SK-N-SH treated with all-trans-retinoic acid at 6 μM for 48 hours (cell line): ENCODE measurements around the gene MUC21.

Experiments
- ATAC-seq: fragments of 200-7000 bp; cut with Tn5 transposase; 3 replicates; pipeline ENCODE4 v1.9.1; 2020; ENCODE audit warnings: mild to moderate bottlenecking, moderate library complexity
- ARNTL ChIP-seq: fragments of 450-650 bp; formaldehyde crosslinking; IDR thresholded peaks from 2 replicates; pipeline ENCODE4 v1.5.0; 2020; ENCODE audit warnings: low read depth, mild to moderate bottlenecking, moderate library complexity, borderline replicate concordance
- BACH2 ChIP-seq: fragments of 250-450 bp; sonication (Bioruptor Pico); IDR thresholded peaks from 2 replicates; pipeline ENCODE4 v1.9.0; 2021; ENCODE audit warnings: mild to moderate bottlenecking, borderline replicate concordance
- CSDC2 ChIP-seq: fragments of 250-450 bp; sonication (Bioruptor Pico); IDR thresholded peaks from 2 replicates; pipeline ENCODE4 v1.5.0; 2020; ENCODE audit warnings: mild to moderate bottlenecking, moderate library complexity
- GLIS3 ChIP-seq: fragments of 250-450 bp; sonication (Bioruptor Pico); IDR thresholded peaks from 2 replicates; pipeline ENCODE4 v1.5.0; 2020; ENCODE audit warnings: mild to moderate bottlenecking, moderate library complexity
- ISL1 ChIP-seq: fragments of 250-450 bp; sonication (Bioruptor Pico); IDR thresholded peaks from 2 replicates; pipeline ENCODE4 v2.1.2; 2022; ENCODE audit warnings: mild to moderate bottlenecking, moderate library complexity
- PPARA ChIP-seq: fragments of 250-450 bp; sonication (Bioruptor Pico); IDR thresholded peaks from 2 replicates; pipeline ENCODE4 v1.5.0; 2020; ENCODE audit warnings: mild to moderate bottlenecking, borderline replicate concordance
- RARB ChIP-seq: fragments of 250-450 bp; sonication (Bioruptor Pico); IDR thresholded peaks from 2 replicates; pipeline ENCODE4 v1.8.0; 2021; ENCODE audit warnings: mild to moderate bottlenecking, moderate library complexity
- SNAI2 ChIP-seq: fragments of 250-450 bp; sonication (Bioruptor Pico); IDR thresholded peaks from 2 replicates; pipeline ENCODE4 v1.5.0; 2020; ENCODE audit warnings: mild to moderate bottlenecking, moderate library complexity
- TCF4 ChIP-seq: fragments of 250-450 bp; sonication (Bioruptor Pico); IDR thresholded peaks from 2 replicates; pipeline ENCODE4 v1.8.0; 2021; ENCODE audit warnings: mild to moderate bottlenecking, moderate library complexity, borderline replicate concordance
- TOX ChIP-seq: fragments of 250-450 bp; sonication (Bioruptor Pico); IDR thresholded peaks from 2 replicates; pipeline ENCODE4 v1.8.0; 2021; ENCODE audit warnings: mild to moderate bottlenecking, moderate library complexity, borderline replicate concordance
- ZC3H10 ChIP-seq: fragments of 250-450 bp; sonication (Bioruptor Pico); IDR thresholded peaks from 2 replicates; pipeline ENCODE4 v1.5.1; 2021; ENCODE audit warnings: mild to moderate bottlenecking, moderate library complexity
- ZFP3 ChIP-seq: fragments of 250-450 bp; sonication (Bioruptor Pico); IDR thresholded peaks from 2 replicates; pipeline ENCODE4 v1.5.0; 2020; ENCODE audit warnings: mild to moderate bottlenecking, moderate library complexity
- ZNF565 ChIP-seq: fragments of 450-650 bp; formaldehyde crosslinking; conservative IDR thresholded peaks from 2 replicates; pipeline ENCODE4 v1.5.0; 2020; ENCODE audit warnings: low read depth, mild to moderate bottlenecking, moderate library complexity
- ZNF70 ChIP-seq: fragments of 450-650 bp; formaldehyde crosslinking; IDR thresholded peaks from 2 replicates; pipeline ENCODE4 v1.5.0; 2020; ENCODE audit warnings: mild to moderate bottlenecking, moderate library complexity
- ZNF8 ChIP-seq: fragments of 450-650 bp; formaldehyde crosslinking; IDR thresholded peaks from 2 replicates; pipeline ENCODE4 v1.5.0; 2020; ENCODE audit warnings: mild to moderate bottlenecking, moderate library complexity
- TF ChIP-seq, protein P1 (sequence below): fragments of 250-450 bp; sonication (Bioruptor Pico); IDR thresholded peaks from 2 replicates; pipeline ENCODE4 v1.8.0; 2021; ENCODE audit warnings: low read depth, mild to moderate bottlenecking, moderate library complexity, borderline replicate concordance
- TF ChIP-seq, protein P2 (sequence below): fragments of 250-450 bp; sonication (Bioruptor Pico); IDR thresholded peaks from 2 replicates; pipeline ENCODE4 v1.5.1; 2020; ENCODE audit warnings: low read depth, mild to moderate bottlenecking, moderate library complexity
- TF ChIP-seq, protein P3 (sequence below): fragments of 250-450 bp; sonication (Bioruptor Pico); IDR thresholded peaks from 2 replicates; pipeline ENCODE4 v1.8.0; 2020; ENCODE audit warnings: mild to moderate bottlenecking, moderate library complexity, borderline replicate concordance
- TF ChIP-seq, protein P4 (sequence below): fragments of 250-450 bp; sonication (Bioruptor Pico); IDR thresholded peaks from 2 replicates; pipeline ENCODE4 v1.5.0; 2020; ENCODE audit warnings: mild to moderate bottlenecking, moderate library complexity
- TF ChIP-seq, protein P5 (sequence below): fragments of 250-450 bp; sonication (Bioruptor Pico); IDR thresholded peaks from 2 replicates; pipeline ENCODE4 v1.5.1; 2021; ENCODE audit warnings: mild to moderate bottlenecking, moderate library complexity

The MUC21 gene

DNA sequence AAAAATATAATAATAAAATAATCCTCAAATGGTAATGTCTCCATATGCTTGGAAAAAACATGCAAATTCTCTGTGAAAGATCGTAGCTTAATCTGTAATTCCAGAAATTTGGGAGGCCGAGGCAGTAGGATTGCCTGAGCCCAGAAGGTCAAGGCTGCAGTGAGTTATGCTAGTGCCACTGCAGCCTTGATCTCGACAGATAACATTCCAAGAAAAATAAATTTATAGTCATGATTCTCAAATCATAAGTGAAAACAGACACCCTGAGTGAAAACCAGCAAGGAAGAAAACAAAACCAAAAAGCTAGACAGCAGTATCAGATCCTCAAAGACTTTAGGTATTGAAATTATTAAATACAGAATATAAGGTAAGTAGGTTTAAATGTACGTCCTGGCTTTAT lies 3.8 kb upstream of the MUC21 start:
- ATAC-seq: no peak
- no peak for TF ChIP-seq RARB (CRISPR knock-in tag)
- no peak for TF ChIP-seq ARNTL
- TF ChIP-seq PPARA: no peak
- no peak for TF ChIP-seq GLIS3
- TF ChIP-seq ZFP3 (CRISPR knock-in tag): no peak
- TF ChIP-seq TCF4 (CRISPR knock-in tag): no peak
- TF ChIP-seq ZNF565 (CRISPR knock-in tag): no peak
- TF ChIP-seq ZNF8: no peak
- TF ChIP-seq, protein P1, sequence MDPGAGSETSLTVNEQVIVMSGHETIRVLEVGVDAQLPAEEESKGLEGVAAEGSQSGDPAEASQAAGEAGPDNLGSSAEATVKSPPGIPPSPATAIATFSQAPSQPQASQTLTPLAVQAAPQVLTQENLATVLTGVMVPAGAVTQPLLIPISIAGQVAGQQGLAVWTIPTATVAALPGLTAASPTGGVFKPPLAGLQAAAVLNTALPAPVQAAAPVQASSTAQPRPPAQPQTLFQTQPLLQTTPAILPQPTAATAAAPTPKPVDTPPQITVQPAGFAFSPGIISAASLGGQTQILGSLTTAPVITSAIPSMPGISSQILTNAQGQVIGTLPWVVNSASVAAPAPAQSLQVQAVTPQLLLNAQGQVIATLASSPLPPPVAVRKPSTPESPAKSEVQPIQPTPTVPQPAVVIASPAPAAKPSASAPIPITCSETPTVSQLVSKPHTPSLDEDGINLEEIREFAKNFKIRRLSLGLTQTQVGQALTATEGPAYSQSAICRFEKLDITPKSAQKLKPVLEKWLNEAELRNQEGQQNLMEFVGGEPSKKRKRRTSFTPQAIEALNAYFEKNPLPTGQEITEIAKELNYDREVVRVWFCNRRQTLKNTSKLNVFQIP: no peak
- TF ChIP-seq ISL1: no peak
- TF ChIP-seq, protein P2, sequence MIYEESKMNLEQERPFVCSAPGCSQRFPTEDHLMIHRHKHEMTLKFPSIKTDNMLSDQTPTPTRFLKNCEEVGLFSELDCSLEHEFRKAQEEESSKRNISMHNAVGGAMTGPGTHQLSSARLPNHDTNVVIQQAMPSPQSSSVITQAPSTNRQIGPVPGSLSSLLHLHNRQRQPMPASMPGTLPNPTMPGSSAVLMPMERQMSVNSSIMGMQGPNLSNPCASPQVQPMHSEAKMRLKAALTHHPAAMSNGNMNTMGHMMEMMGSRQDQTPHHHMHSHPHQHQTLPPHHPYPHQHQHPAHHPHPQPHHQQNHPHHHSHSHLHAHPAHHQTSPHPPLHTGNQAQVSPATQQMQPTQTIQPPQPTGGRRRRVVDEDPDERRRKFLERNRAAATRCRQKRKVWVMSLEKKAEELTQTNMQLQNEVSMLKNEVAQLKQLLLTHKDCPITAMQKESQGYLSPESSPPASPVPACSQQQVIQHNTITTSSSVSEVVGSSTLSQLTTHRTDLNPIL: no peak
- TF ChIP-seq, protein P3, sequence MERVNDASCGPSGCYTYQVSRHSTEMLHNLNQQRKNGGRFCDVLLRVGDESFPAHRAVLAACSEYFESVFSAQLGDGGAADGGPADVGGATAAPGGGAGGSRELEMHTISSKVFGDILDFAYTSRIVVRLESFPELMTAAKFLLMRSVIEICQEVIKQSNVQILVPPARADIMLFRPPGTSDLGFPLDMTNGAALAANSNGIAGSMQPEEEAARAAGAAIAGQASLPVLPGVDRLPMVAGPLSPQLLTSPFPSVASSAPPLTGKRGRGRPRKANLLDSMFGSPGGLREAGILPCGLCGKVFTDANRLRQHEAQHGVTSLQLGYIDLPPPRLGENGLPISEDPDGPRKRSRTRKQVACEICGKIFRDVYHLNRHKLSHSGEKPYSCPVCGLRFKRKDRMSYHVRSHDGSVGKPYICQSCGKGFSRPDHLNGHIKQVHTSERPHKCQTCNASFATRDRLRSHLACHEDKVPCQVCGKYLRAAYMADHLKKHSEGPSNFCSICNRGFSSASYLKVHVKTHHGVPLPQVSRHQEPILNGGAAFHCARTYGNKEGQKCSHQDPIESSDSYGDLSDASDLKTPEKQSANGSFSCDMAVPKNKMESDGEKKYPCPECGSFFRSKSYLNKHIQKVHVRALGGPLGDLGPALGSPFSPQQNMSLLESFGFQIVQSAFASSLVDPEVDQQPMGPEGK: no peak

DNA sequence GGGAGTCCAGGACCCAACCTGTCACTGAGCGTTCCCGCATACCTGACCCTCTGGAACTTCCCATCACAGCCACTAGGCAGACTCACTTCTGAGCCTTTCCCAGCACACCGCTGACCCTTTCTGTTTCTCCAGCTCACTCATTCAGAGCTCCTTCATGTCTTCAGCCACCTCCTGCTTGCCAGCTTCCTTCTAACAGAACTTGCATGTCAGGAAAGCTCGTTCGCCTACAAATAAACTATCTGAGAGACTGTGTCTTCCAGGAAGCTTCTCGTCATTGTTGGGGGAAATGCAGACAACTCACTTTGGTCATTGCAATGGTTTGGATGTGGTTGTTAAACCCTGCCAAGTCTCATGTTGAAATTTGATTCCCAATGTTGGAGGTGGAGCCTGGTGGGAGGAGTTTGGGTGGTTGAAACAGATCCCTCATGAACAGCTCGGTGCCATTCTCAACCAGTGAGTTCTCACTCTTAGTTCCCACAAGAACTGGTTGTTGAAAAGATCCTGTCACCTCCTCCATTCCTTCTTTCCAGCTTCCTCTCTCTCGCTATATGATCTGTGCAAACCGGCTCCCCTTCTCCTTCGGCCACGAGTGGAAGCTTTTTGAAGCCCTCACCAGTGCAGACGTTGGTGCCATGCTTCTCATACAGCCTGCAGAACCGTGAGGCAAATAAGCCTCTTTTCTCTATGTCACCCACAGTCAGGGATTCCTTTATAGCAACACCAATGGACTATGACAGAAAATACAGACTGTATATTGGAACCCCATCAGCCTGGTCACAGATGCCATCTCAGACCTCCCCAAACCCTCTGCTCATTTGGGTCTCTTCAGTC lies 1.4 kb upstream of the MUC21 start:
- peak; percentile 94 for ATAC-seq
- TF ChIP-seq TOX (CRISPR knock-in tag): no peak
- TF ChIP-seq BACH2 (CRISPR knock-in tag): no peak
- no peak for TF ChIP-seq SNAI2 (CRISPR knock-in tag)
- TF ChIP-seq, protein P4, sequence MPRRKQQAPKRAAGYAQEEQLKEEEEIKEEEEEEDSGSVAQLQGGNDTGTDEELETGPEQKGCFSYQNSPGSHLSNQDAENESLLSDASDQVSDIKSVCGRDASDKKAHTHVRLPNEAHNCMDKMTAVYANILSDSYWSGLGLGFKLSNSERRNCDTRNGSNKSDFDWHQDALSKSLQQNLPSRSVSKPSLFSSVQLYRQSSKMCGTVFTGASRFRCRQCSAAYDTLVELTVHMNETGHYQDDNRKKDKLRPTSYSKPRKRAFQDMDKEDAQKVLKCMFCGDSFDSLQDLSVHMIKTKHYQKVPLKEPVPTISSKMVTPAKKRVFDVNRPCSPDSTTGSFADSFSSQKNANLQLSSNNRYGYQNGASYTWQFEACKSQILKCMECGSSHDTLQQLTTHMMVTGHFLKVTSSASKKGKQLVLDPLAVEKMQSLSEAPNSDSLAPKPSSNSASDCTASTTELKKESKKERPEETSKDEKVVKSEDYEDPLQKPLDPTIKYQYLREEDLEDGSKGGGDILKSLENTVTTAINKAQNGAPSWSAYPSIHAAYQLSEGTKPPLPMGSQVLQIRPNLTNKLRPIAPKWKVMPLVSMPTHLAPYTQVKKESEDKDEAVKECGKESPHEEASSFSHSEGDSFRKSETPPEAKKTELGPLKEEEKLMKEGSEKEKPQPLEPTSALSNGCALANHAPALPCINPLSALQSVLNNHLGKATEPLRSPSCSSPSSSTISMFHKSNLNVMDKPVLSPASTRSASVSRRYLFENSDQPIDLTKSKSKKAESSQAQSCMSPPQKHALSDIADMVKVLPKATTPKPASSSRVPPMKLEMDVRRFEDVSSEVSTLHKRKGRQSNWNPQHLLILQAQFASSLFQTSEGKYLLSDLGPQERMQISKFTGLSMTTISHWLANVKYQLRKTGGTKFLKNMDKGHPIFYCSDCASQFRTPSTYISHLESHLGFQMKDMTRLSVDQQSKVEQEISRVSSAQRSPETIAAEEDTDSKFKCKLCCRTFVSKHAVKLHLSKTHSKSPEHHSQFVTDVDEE (CRISPR knock-in tag): no peak
- no peak for TF ChIP-seq PPARA
- no peak for TF ChIP-seq ZC3H10 (CRISPR knock-in tag)
- TF ChIP-seq, protein P2: no peak
- TF ChIP-seq CSDC2 (CRISPR knock-in tag): no peak
- no peak for TF ChIP-seq ZNF565 (CRISPR knock-in tag)
- no peak for TF ChIP-seq ZNF8
- TF ChIP-seq, protein P5, sequence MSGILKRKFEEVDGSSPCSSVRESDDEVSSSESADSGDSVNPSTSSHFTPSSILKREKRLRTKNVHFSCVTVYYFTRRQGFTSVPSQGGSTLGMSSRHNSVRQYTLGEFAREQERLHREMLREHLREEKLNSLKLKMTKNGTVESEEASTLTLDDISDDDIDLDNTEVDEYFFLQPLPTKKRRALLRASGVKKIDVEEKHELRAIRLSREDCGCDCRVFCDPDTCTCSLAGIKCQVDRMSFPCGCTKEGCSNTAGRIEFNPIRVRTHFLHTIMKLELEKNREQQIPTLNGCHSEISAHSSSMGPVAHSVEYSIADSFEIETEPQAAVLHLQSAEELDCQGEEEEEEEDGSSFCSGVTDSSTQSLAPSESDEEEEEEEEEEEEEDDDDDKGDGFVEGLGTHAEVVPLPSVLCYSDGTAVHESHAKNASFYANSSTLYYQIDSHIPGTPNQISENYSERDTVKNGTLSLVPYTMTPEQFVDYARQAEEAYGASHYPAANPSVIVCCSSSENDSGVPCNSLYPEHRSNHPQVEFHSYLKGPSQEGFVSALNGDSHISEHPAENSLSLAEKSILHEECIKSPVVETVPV (CRISPR knock-in tag): no peak
- TF ChIP-seq GLIS3: no peak
- no peak for TF ChIP-seq TCF4 (CRISPR knock-in tag)
- TF ChIP-seq ZNF70 (CRISPR knock-in tag): no peak

DNA sequence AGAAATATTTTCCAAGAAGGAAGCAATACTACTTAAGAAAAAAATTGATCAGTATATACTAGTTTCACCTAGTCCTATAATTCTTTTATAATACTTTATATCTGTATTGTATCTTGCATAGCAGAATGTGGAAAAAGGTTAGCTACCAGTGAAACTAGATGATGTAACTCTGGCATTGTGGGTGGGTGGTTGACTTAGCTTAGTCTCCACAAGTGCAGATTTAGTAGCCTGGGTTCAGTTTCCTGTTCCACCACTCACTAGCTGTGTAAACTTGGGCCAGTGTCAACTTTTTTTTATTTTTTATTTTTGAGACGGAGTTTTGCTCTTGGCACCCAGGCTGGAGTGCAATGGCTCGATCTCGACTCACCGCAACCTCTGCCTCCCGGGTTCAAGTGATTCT lies 2.0 kb downstream of the MUC21 start:
- TF ChIP-seq ZC3H10 (CRISPR knock-in tag) (no peak), GLIS3 (no peak), ZNF565 (CRISPR knock-in tag) (no peak), RARB (CRISPR knock-in tag) (no peak), ZFP3 (CRISPR knock-in tag) (no peak)
- TF ChIP-seq, protein P5 (CRISPR knock-in tag): no peak
- TF ChIP-seq, protein P2: no peak
- TF ChIP-seq, protein P3: no peak
- TF ChIP-seq, all 23 proteins: peak for 0
- no peak for ATAC-seq
